ENCODE measurements around the gene IQSEC1.

DNA sequence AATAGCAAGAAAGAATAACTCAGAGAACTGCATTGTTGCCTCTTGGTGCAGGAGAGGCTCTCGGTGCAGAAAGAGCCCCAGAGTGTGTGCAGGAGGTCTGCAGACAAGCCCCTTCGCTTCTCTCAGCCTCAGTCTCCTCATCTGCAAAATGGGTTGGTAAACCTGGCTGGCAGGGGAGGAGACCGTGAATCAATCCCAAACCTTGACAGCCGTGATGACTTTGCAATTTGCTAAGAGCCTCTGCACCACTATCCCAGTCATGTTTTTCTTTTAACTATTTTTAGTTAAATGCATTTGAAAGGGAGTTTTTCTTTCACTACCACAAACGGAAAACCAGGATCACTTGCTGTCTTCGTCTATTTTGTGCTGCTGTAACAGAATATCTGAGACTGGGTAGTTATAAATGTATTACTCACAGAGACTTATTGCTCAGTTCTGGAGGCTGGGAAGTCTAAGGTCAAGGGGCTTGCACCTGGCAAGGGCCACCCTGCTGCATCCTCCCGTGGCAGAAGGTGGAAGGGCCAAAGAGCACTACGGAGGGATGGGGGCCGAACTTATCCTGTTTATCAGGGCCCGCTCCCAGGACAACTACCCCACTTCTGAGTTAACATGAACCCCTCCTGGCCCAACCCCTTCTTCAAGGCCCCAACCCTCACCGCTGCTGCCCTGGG is 14.2 kb upstream of the IQSEC1 start:
- TF ChIP-seq, protein P1, sequence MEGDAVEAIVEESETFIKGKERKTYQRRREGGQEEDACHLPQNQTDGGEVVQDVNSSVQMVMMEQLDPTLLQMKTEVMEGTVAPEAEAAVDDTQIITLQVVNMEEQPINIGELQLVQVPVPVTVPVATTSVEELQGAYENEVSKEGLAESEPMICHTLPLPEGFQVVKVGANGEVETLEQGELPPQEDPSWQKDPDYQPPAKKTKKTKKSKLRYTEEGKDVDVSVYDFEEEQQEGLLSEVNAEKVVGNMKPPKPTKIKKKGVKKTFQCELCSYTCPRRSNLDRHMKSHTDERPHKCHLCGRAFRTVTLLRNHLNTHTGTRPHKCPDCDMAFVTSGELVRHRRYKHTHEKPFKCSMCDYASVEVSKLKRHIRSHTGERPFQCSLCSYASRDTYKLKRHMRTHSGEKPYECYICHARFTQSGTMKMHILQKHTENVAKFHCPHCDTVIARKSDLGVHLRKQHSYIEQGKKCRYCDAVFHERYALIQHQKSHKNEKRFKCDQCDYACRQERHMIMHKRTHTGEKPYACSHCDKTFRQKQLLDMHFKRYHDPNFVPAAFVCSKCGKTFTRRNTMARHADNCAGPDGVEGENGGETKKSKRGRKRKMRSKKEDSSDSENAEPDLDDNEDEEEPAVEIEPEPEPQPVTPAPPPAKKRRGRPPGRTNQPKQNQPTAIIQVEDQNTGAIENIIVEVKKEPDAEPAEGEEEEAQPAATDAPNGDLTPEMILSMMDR (IDR thresholded peaks at IDR 0.05), result no peak
- no peak for TF ChIP-seq POLR2A (IDR thresholded peaks at IDR 0.05)

Measured in Peyer's patch (tissue), 4 donors.